GM18520 (cell line): ENCODE measurements around the gene KIF6.

ENCODE experiments used
- ATAC-seq: cut with Tn5 transposase; IDR thresholded peaks from one replicate; pipeline ENCODE4 v1.9.1; 2021; ENCODE audit not compliant: unreplicated experiment

Gene KIF6, protein sequence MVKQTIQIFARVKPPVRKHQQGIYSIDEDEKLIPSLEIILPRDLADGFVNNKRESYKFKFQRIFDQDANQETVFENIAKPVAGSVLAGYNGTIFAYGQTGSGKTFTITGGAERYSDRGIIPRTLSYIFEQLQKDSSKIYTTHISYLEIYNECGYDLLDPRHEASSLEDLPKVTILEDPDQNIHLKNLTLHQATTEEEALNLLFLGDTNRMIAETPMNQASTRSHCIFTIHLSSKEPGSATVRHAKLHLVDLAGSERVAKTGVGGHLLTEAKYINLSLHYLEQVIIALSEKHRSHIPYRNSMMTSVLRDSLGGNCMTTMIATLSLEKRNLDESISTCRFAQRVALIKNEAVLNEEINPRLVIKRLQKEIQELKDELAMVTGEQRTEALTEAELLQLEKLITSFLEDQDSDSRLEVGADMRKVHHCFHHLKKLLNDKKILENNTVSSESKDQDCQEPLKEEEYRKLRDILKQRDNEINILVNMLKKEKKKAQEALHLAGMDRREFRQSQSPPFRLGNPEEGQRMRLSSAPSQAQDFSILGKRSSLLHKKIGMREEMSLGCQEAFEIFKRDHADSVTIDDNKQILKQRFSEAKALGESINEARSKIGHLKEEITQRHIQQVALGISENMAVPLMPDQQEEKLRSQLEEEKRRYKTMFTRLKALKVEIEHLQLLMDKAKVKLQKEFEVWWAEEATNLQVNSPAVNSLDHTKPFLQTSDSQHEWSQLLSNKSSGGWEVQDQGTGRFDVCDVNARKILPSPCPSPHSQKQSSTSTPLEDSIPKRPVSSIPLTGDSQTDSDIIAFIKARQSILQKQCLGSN

DNA sequence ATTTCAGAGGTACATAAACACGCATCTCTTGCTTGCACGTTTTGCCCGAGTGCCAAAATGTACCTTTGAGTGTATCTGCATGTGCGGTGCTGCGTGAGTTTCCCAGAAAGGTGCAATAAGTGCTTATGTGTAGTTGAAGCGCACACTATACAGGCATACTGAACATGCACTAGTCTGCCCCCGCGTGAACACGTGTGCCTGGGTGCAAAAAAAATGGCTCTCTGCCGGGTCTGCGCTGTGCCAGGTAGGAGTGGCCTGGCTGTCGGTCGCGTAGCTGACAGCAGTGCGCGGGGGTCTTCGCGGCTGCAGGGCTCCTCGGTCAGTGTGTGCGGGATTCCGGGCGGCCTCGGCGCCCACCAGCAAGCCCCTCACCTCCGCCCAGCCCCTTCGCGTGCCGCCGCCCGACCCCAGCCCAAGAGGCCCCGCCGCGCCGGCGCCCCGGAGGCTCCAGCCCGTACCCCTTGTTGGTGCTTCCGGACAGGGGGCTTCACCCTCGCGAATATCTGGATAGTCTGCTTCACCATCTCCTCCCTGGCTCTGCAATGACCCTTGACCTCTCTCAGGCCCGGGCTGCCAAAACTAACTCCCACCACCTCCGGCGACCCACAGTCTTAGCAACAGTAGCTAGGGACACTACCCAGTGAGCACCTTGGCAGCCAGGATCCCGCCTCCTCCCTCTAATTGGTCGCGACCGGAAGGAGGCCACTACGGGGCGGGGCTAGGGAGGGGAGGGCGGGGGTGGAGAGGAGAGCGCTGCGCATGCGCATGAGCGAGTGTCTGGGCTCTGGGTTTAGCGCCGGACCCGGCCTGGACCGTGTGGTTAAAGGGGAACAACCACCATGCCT, at the start of gene KIF6:
Gene KIF6, minus strand, starts transcription at position 622 of the 845 bp plus-strand sequence. Its CDS starts 98 bp downstream, at position 524.
- ATAC-seq: peak; percentile 92

DNA sequence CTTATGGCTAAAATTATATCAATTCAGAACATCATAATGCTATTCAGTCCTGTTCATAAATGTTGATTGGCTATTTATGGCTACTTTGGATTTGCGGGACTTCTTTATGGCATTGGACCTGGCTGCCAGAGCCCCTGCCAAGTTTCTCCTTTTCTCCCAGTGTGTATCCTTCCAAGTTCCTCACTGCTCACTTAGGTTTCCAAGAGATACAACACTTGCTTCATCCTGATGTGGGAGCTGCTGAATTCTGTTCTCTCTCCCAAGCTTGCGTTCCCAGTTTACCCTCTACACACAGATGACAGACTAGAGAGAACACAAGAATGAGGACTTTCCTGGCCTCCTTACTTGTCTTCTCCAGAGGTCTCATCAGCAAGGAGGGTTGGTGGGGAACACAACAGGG, 48.6 kb upstream of the KIF6 start:
- ATAC-seq: no peak

DNA sequence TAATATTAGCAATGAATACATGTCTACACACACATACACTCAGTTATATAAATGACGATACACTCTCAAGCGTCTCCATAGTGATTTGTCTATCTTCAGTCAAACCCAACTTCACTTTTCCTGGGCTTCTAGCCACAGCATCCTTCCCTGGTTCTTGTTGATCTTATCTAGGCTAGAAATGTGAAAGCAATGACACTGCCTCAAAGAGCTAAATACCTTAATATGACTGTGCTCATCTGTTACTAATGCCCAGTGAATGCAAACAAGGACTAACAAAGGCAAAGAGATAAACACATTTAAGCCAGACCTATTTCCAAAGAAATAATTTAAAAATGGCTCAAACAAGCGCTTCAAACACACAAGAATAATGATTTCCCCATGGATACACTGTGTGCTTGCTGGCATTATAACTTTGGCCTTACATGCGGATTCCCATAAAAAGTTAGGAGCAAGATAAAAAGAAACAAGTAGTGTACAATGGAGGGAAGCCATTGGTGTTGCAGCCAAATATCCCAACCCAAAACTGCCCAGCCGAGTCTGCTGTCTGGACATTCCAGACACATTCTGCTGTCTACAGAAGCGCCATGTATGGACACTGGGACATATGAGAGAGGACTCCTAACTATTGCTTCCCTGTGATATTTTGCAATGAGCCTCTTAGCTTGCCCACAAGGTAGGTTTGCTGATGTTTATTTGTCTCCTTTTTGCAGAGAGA, 47.5 kb upstream of the KIF6 start:
- no peak for ATAC-seq

GRCh38 chr6:39770446-39770845, 45.2 kb upstream of the KIF6 start:
- no peak for ATAC-seq

GRCh38 chr6:39769012-39769411, 43.8 kb upstream of the KIF6 start:
- no peak for ATAC-seq

GRCh38 chr6:39765508-39766065, 40.4 kb upstream of the KIF6 start:
- ATAC-seq: no peak

- ATAC-seq: no peak
Measured at GRCh38 chr6:39760226-39760952, 35.2 kb upstream of the KIF6 start.

- no peak for ATAC-seq
Measured at GRCh38 chr6:39758905-39759605, 33.8 kb upstream of the KIF6 start.

- ATAC-seq: no peak
Measured at GRCh38 chr6:39756582-39756981, 31.4 kb upstream of the KIF6 start.

- ATAC-seq: no peak
Measured at GRCh38 chr6:39755231-39755630, 30.0 kb upstream of the KIF6 start.

GRCh38 chr6:39754514-39755115, 29.4 kb upstream of the KIF6 start:
- ATAC-seq: no peak

- ATAC-seq: no peak
Measured at GRCh38 chr6:39753725-39754045, 28.5 kb upstream of the KIF6 start.

DNA sequence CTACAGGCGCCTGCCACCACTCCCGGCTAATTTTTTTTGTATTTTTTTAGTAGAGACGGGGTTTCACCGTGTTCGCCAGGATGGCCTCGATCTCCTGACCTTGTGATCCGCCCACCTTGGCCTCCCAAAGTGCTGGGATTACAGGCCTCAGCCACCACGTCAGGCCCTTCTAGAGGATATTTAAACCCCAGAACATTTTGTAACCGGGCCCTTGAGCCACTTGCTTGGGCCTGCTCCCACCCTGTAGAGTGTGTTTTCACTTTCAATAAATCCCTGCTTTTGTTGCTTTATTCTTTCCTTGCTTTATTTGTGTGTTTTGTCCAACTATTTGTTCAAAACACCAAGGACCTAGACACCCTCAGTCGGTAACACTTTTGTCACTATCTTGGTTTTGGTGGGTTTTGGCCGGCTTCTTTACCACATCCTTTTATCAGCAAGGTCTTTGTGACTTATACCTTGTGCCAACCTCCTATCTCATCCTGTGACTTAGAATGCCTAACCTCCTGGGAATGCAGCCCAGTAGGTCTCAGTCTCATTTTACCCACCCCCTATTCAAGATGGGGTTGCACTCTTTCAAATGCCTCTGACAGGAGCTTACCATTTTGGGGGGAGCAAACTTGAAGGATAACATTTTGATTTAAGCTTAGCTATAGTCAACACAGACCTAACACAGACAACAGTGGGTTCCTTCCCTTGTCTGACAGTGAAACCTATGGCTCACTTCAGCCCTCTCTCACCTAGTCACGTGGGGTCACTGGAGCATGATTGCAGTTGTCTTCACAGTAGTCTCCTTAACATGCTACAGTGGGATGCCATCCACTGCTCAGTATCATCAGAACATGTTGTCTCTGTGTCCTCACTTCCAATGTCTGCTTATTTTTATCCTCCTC, 27.9 kb upstream of the KIF6 start:
- no peak for ATAC-seq

- ATAC-seq: no peak
Measured at GRCh38 chr6:39746795-39747194, 21.6 kb upstream of the KIF6 start.

GRCh38 chr6:39733704-39734103, 8.5 kb upstream of the KIF6 start:
- no peak for ATAC-seq

- ATAC-seq: no peak
Measured at GRCh38 chr6:39731565-39731964, 6.4 kb upstream of the KIF6 start.

DNA sequence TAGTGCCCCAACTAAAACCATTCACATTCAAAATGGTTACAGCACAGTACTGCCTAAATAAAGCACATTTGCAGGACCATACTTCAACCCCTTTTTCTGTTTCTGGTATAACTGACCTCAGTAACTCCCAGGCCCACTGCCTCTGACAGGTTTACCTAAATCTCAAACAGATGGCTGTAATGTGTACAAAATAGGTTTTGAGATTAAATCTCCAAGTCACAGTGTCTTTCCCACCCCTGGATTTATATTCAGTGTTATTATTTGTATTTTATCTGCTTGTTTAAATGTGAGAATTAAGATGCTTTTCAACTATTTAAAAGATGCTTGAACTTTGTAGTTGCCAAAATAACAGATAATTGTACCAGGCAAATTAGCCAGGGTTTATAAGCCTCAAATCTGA, 4.7 kb upstream of the KIF6 start:
- no peak for ATAC-seq

- no peak for ATAC-seq
Measured at GRCh38 chr6:39725632-39725997, 407 bp upstream of the KIF6 start.
